PFSK-1 (cell line): Measurements from ENCODE around the gene GSTK1.

ENCODE experiments used
- FOXP2 ChIP-seq: optimal IDR thresholded peaks from 2 replicates; pipeline ENCODE3; 2011; ENCODE audit warnings: borderline replicate concordance, control low read depth, inconsistent platforms; ENCODE audit not compliant: insufficient read depth; ENCODE audit errors: extremely low read length, extremely low read depth
- POLR2AphosphoS5 ChIP-seq: IDR thresholded peaks from 2 replicates; pipeline ENCODE4 v1.6.1; 2012; ENCODE audit warnings: low read depth, mild to moderate bottlenecking, control low read depth, low read length, moderate library complexity
- REST ChIP-seq, 2 experiments: IDR thresholded peaks; 2 replicates each; pipeline versions ENCODE4 v1.6.1 to v1.8.0; 2011 to 2012; ENCODE audit warnings: low read depth in 2 of 2, low read length in 2 of 2, control low read depth in 1 of 2, inconsistent platforms in 1 of 2, mild to moderate bottlenecking in 1 of 2, moderate library complexity in 1 of 2; ENCODE audit not compliant: insufficient read depth in 1 of 2
- SIN3A ChIP-seq: IDR thresholded peaks from 2 replicates; pipeline ENCODE4 v1.6.1; 2012; ENCODE audit warnings: mild to moderate bottlenecking, low read length, moderate library complexity, borderline replicate concordance; ENCODE audit not compliant: insufficient read depth

- TF ChIP-seq FOXP2, result no peak
- TF ChIP-seq SIN3A, result no peak
- TF ChIP-seq REST (IDR thresholded peaks at IDR 0.05; ENCODE audit: insufficient read depth in 1 of 2, low read depth in 2 of 2, low read length in 2 of 2), result no peak
- no peak for TF ChIP-seq POLR2AphosphoS5
These were observed 6.0 kb downstream of the GSTK1 start for GRCh38 chr7:143269251-143269650.
